HS-5 (cell line): ENCODE results near the gene ECHDC1.
"Not testable (repeated sequence)": the region's sequence is repeated elsewhere in the genome, so short reads cannot be mapped to it uniquely, and the experiment has no call there.

Source experiments
- DNase-seq: peaks from one replicate; pipeline ENCODE4 v3.0.0-alpha.2; 2012; ENCODE audit warnings: low read depth

Gene ECHDC1

GRCh38 chr6:127341471-127342202 lies 1.8 kb downstream of the ECHDC1 start:
- no peak for DNase-seq

- no peak for DNase-seq
These were observed 3.2 kb downstream of the ECHDC1 start for GRCh38 chr6:127340171-127340570.

- DNase-seq, result no peak
These were observed 4.5 kb downstream of the ECHDC1 start for GRCh38 chr6:127338936-127339335.

GRCh38 chr6:127332383-127332961 lies 10.9 kb downstream of the ECHDC1 start:
- DNase-seq, result no peak

GRCh38 chr6:127331256-127331655 lies 12.2 kb downstream of the ECHDC1 start:
- not testable (repeated sequence) for DNase-seq

- no peak for DNase-seq
These were observed 15.3 kb downstream of the ECHDC1 start for GRCh38 chr6:127328043-127328609.

GRCh38 chr6:127319686-127320085 lies 23.7 kb downstream of the ECHDC1 start:
- DNase-seq, result no peak

GRCh38 chr6:127317388-127318128 lies 25.9 kb downstream of the ECHDC1 start:
- DNase-seq, result no peak

- no peak for DNase-seq
These were observed 37.7 kb downstream of the ECHDC1 start for GRCh38 chr6:127305741-127306140.

- DNase-seq, result no peak
These were observed 39.5 kb downstream of the ECHDC1 start for GRCh38 chr6:127303917-127304316.

- DNase-seq, result peak; percentile 32
These were observed 40.4 kb downstream of the ECHDC1 start for GRCh38 chr6:127302728-127303660.

GRCh38 chr6:127301199-127301700 lies 42.2 kb downstream of the ECHDC1 start:
- DNase-seq, result no peak

- DNase-seq, result peak; percentile 77
These were observed 43.0 kb downstream of the ECHDC1 start for GRCh38 chr6:127300411-127300810.

GRCh38 chr6:127299522-127300240 lies 43.7 kb downstream of the ECHDC1 start:
- no peak for DNase-seq

GRCh38 chr6:127298475-127298874 lies 44.9 kb downstream of the ECHDC1 start:
- DNase-seq, result no peak

- no peak for DNase-seq
These were observed 45.8 kb downstream of the ECHDC1 start for GRCh38 chr6:127297502-127298070.

- no peak for DNase-seq
These were observed 51.9 kb downstream of the ECHDC1 start for GRCh38 chr6:127291495-127291894.

GRCh38 chr6:127290391-127291265 lies 52.8 kb downstream of the ECHDC1 start:
- no peak for DNase-seq

GRCh38 chr6:127289934-127290333 lies 53.5 kb downstream of the ECHDC1 start:
- no peak for DNase-seq
